Middle frontal gyrus (tissue), 1 donor: ENCODE measurements around the gene PMAIP1.

Source experiments
- DNase-seq: peaks from one replicate; pipeline ENCODE4 v3.0.0-alpha.2; 2015; ENCODE audit warnings: low spot score; ENCODE audit errors: extremely low spot score

The PMAIP1 gene

GRCh38 chr18:59952283-59953007 lies 52.6 kb downstream of the PMAIP1 start:
- DNase-seq = no peak
